ENCODE data around the gene WDR19. TPM values are rescaled to one million over a fixed set of nuclear protein-coding genes. Genes with fewer than 3 reads are reported as not detected.
"Not testable (repeated sequence)": the region's sequence is repeated elsewhere in the genome, so short reads cannot be mapped to it uniquely, and the experiment has no call there.

Gene WDR19
- total and polyA plus RNA-seq, 2 donors (not counting 3 experiments of a cell fraction or from before 2014, with no cell fraction given) = 27.1 to 28.2 TPM

GRCh38 chr4:39291686-39292085 is 109.4 kb downstream of the WDR19 start:
- no peak overlapping the region for H3K9ac ChIP-seq (replicated peaks; ENCODE audit: extremely low read depth, insufficient read depth, low read length)
- H3K79me2 ChIP-seq (ENCODE audit: control insufficient read depth, insufficient read depth, low read length) = no peaks in the 10 kb centered on the region
- no peak for TF ChIP-seq CTCF (IDR thresholded peaks at IDR 0.05; ENCODE audit: extremely low read depth in 1 of 2, insufficient read depth in 1 of 2, low read depth in 1 of 2, low read length in 2 of 2)
- no peak for TF ChIP-seq POLR2A (IDR thresholded peaks at IDR 0.05; ENCODE audit: low read depth, low read length)
- TF ChIP-seq EZH2 (IDR thresholded peaks at IDR 0.05; ENCODE audit: borderline replicate concordance, low read depth, low read length, severe bottlenecking) = no peak
- TF ChIP-seq GATA2 (IDR thresholded peaks at IDR 0.05; ENCODE audit: insufficient read depth, insufficient read length, low read depth, low read length) = no peak
- TF ChIP-seq POLR2AphosphoS5 (IDR thresholded peaks at IDR 0.05; ENCODE audit: insufficient read depth, low read depth, low read length) = no peak
- no peak for TF ChIP-seq FOS (IDR thresholded peaks at IDR 0.05; ENCODE audit: borderline replicate concordance, insufficient read depth, low read length)
- TF ChIP-seq MAX (IDR thresholded peaks at IDR 0.05; ENCODE audit: insufficient read depth, insufficient read length) = no peak
- TF ChIP-seq MYC (IDR thresholded peaks at IDR 0.05; ENCODE audit: low read depth, low read length) = no peak
- TF ChIP-seq JUN (IDR thresholded peaks at IDR 0.05; ENCODE audit: borderline replicate concordance, insufficient read depth, insufficient read length, low read depth) = no peak
- H3K4me3 ChIP-seq (replicated peaks in 1 of 3; ENCODE audit: insufficient read depth in 1 of 3, low read depth in 1 of 3, low read length in 3 of 3) = no peak overlapping the region
- H3K4me2 ChIP-seq (ENCODE audit: insufficient read depth, low read length) = no peak overlapping the region
- no peak for DNase-seq (ENCODE audit: low read depth, low spot score)
- CTCF ChIA-PET = no interaction called here
- H3K27me3 ChIP-seq (ENCODE audit: control insufficient read depth in 2 of 2, insufficient read depth in 2 of 2, low read length in 2 of 2) = no peaks in the 10 kb centered on the region
- no peaks in the 10 kb centered on the region for H3K9me1 ChIP-seq (replicated peaks; ENCODE audit: control insufficient read depth, extremely low read depth, insufficient read depth, low read length)
- H4K20me1 ChIP-seq (replicated peaks; ENCODE audit: control insufficient read depth, extremely low read depth, insufficient read depth, low read length) = no peaks in the 10 kb centered on the region
- H2AFZ ChIP-seq (ENCODE audit: low read depth, low read length) = no peak overlapping the region
- peaks cover 10 to 15% of the 10 kb centered on the region in 2 experiments for H3K36me3 ChIP-seq (ENCODE audit: control insufficient read depth in 2 of 2, extremely low read depth in 1 of 2, insufficient read depth in 2 of 2, low read length in 2 of 2)
- no peak overlapping the region for H3K27ac ChIP-seq (ENCODE audit: insufficient read depth, low read depth, low read length)
- H3K9me3 ChIP-seq (replicated peaks; ENCODE audit: control insufficient read depth, insufficient read depth, low read length) = no peaks in the 10 kb centered on the region
- no peaks in the 10 kb centered on the region for H3K4me1 ChIP-seq (ENCODE audit: control insufficient read depth, extremely low read depth, insufficient read depth, low read length)
- FAIRE-seq = no peak
- no TSS peak for BruUV-seq (replicated peaks)
- intact Hi-C loops (cut with micrococcal nuclease) = no loop called here
- dilution Hi-C loops (cut with MboI; ENCODE audit: extremely low pct_ligation_motif_present, low sequenced_read_pairs) = no loop called here
- POLR2A ChIA-PET = no interaction called here

DNA sequence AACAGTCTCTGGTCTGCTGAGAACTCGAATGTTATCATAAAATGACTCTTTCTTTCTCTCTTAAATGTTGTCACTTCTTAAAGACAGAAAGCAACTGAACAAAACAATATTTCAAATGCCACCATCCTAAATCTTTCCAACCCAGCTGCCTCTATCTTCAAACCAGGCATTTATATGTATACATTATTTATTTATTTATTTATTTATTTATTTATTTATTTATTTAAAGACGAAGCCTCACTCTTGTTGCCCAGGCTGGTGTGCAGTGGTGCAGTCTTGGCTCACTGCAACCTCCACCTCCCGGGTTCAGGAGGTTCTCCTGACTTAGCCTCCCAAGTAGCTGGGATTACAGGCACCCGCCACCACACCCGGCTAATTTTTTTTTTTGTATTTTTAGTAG is 110.1 kb downstream of the WDR19 start:
- H3K9me3 ChIP-seq (replicated peaks; ENCODE audit: control insufficient read depth, insufficient read depth, low read length); H3K27ac ChIP-seq (ENCODE audit: insufficient read depth, low read depth, low read length); DNase-seq (ENCODE audit: low read depth, low spot score); CTCF ChIA-PET; intact Hi-C loops (cut with micrococcal nuclease); H4K20me1 ChIP-seq (replicated peaks; ENCODE audit: control insufficient read depth, extremely low read depth, insufficient read depth, low read length); H3K9me1 ChIP-seq (replicated peaks; ENCODE audit: control insufficient read depth, extremely low read depth, insufficient read depth, low read length); H3K27me3 ChIP-seq (ENCODE audit: control insufficient read depth in 2 of 2, insufficient read depth in 2 of 2, low read length in 2 of 2); H3K79me2 ChIP-seq (ENCODE audit: control insufficient read depth, insufficient read depth, low read length); BruUV-seq (replicated peaks); dilution Hi-C loops (cut with MboI; ENCODE audit: extremely low pct_ligation_motif_present, low sequenced_read_pairs); POLR2A ChIA-PET; H3K4me1 ChIP-seq (ENCODE audit: control insufficient read depth, extremely low read depth, insufficient read depth, low read length); H3K4me3 ChIP-seq (replicated peaks in 1 of 3; ENCODE audit: insufficient read depth in 1 of 3, low read depth in 1 of 3, low read length in 3 of 3); H3K4me2 ChIP-seq (ENCODE audit: insufficient read depth, low read length); H3K9ac ChIP-seq (replicated peaks; ENCODE audit: extremely low read depth, insufficient read depth, low read length); H2AFZ ChIP-seq (ENCODE audit: low read depth, low read length); FAIRE-seq: not testable (repeated sequence)
- peaks cover 10 to 15% of the 10 kb centered on the region in 2 experiments for H3K36me3 ChIP-seq (ENCODE audit: control insufficient read depth in 2 of 2, extremely low read depth in 1 of 2, insufficient read depth in 2 of 2, low read length in 2 of 2)

Measured in endothelial cell of umbilical vein (primary cell).